GM19238 (cell line): Measurements from ENCODE around the gene ACSS1.

Source experiments
- DNase-seq: peaks from one replicate; pipeline ENCODE4 v3.0.0; 2011; ENCODE audit warnings: low spot score; ENCODE audit not compliant: insufficient read length

The ACSS1 gene

DNA sequence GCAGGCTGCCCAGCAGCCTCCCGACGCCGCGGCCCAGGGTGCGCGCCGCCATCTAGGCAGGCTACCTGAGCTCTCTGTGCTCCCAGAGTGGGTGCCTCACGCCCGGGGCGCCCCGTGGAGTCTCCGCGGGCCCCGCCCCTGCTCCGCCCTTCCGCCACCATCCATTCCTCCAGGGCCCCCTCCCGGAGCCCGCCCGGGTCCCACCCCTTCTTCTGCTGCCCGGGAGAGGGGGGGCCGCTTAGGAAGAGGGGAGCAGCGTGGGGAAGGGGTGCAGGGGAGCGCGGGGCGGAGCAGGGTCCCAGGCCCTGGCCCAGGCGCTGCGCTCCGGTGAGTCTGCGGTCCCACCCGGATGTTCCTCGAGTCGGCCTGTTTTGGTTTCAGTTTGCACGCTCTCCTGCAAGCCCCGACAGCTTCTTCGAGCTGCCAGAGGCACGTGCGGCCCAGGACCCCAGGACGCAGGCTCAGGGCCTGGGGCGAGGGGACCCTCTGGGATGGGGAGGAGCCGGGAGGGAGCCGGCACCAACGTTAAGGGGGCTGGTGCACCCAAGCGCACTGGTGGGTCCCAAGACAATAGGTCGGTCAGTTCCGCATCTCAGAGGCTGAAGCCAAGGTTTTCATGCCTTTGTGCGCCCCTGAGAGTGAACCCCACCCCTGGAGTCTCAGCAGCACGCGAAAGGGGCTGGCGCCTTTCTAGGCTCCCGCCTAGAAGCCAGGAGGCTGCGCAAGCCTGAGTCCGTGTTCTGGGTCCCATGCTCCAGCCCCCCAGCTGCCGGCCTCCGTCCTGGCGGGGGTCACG is at the start of gene ACSS1:
Gene ACSS1 (minus strand): TSS at position 89 of the 796 bp plus-strand sequence. CDS start 37 bp downstream, at position 52.
- DNase-seq = peak; percentile 88

DNA sequence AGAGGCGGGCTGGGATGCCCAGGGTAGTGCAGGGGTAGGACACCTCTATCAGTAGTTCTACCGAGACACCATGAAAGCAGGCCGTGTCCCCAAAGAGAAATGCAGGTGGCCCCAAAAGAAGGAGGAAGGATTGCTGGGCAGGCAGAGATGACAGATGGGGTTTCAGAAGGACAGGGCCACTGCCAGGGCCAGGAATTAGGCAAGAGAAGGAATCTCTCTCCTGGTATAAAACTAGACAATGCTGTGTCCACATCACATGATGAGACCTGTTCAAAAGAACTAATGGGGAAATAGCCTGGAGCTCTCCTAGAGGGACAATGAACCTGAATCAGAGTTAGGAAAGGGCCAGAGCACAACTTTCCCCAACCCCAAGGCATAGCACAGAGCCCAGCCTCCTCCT is 45.6 kb upstream of the ACSS1 start:
- no peak for DNase-seq

DNA sequence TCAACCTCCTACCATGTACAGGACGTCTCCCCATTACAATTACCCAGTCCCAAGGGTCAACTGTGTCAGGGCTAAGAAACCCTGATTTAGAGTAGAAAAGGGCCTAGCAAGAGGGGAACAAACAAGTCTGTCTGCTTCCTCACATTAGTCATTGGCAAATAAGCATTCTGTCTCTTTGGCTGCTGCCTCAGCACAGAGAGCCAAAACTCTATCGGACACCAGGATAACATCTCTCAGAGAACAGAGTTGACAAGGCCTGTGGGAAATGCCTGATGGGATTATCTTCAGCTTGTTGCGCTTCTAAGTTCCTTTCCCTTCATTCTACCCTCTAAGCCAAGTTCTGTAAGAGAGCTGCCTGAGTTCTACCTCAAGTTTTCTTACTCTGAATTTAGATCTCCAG is 43.0 kb upstream of the ACSS1 start:
- DNase-seq = no peak

DNA sequence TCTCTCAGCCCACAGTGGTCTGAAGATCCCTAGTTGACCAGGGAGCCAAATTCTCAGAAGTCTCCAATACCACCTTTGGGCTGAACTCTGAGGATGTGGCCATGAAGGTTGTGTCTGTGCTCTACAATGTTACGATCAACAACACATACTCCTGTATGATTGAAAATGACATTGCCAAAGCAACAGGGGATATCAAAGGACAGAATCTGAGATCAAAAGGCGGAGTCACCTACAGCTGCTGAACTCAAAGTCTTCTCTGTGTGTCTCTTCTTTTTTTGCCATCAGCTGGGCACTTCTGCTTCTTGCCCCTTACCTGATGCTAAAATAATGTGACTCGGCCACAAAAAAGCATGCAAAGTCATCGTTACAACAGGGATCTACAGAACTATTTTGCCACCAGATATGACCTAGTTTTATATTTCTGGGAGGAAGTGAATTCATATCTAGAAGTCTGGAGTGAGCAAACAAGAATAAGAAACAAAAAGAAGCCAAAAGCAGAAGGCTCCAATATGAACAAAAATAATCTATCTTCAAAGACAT is 41.7 kb upstream of the ACSS1 start:
- no peak for DNase-seq

DNA sequence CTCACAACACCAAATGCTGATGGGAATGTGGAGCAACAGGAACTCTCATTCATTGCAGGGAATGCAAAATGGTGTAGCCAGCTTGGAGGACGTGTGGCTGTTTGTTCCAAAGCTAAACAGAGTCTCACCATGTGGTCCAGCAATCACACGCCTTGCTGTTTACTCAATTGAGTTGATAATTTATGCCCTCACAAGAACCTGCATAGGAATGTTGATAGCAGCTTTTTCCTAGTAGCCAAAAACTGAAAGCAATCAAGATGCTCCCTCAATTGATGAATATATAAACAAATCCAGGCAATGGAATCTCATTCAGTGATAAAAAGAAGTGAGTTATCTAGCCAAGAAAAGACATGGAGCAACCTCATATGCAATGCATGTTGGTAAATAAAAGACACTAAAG is 39.6 kb upstream of the ACSS1 start:
- no peak for DNase-seq

DNA sequence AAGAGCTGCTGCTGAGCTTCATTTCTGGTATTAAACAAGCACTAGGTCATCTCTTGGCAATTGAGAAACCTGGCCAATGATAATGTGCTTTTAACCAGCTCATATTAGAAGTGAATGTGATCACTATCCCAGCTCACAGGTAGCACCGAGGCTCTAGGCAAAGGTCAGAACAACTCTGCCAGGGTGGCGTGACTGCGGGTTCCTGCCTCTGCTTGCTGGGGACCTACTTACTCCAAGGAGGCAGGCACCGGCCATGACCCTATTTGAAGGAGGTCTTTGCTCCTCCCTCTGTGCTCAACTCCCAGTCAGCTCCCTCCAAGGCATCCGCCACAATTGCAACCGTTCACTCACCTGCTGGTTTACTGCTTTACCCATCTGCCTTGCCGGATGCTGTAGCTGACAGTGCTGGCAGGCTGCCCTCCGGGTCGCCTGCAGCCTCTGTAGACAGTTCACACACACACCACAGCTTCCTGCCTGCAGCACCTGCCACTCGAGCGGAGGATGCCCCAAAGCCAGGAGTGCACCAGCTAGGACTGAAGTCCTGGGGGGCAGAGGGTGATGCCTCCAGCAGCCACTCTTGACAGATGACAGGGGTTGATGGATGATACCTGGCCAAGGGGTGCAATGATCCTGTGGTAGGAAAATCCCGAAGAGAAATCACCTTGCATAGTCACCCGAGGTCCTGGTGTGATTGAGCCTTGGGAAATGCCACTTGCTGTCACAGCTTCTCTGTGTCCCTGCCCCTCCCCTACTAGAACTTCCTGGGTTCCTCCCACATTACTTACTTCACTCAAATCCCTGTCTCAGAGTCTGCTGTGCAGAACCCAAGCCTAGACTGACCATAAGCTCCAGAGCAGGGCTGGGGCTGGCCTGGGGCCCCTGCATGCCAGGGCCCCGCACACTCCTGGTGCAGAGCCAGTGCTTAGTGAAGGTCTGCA is 32.8 kb upstream of the ACSS1 start:
- no peak for DNase-seq

DNA sequence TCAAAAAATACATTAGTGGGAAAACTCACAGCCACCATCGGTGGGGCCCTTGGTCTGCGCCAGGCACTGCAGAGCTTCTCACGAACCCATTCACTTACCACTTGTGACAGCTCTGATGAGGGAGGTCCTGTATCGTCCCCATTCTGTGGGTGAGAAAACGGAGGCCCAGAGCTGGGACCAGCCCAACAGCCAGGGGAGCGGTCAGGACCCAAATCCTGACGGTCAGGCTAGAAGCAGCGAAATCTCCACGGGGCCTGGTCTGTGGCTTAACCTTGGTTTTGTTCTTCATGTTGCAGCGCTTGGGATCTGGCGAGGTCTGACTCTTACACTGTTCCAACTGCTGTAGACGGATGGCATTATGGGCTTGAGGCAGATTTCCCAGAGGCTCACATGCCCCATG is 31.7 kb upstream of the ACSS1 start:
- no peak for DNase-seq

DNA sequence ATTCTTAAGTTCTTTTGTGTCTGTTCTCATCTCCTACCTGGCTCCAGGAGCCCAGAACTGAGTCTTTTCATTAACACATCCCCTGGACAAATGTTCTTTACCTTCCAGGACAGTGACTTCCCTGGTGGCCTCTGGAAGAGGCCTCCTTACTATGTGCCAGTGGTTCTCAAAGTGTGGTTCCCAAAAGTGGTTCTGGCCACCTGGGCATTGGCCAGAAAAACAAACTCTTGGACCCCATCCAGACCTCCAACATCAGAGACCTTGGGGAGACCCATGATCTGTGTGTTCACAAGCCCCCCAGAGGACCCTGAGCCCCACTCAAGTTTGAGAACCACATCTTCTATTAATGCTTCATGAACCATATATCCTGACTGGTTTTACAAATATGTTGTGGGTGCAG is 31.2 kb upstream of the ACSS1 start:
- DNase-seq = no peak

DNA sequence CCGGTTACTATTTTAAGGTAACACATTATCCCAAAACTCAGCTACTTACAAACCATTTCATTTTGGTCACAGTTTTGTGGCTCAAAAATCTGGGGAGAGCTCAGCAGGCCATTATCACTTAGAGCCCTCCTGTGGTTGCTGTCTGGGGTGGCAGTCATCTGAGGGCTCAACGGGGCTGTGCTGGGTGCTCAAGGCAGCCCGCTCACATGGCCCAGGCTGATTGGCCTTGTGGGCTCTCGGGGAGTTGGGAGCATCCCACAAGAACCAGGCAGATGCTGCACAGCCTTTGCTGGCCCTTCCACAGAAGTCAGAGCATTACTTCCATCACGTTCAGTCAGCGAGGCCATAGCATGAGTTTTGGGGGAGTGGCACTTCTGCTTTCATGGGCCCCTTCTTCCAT is 30.3 kb upstream of the ACSS1 start:
- no peak for DNase-seq

DNA sequence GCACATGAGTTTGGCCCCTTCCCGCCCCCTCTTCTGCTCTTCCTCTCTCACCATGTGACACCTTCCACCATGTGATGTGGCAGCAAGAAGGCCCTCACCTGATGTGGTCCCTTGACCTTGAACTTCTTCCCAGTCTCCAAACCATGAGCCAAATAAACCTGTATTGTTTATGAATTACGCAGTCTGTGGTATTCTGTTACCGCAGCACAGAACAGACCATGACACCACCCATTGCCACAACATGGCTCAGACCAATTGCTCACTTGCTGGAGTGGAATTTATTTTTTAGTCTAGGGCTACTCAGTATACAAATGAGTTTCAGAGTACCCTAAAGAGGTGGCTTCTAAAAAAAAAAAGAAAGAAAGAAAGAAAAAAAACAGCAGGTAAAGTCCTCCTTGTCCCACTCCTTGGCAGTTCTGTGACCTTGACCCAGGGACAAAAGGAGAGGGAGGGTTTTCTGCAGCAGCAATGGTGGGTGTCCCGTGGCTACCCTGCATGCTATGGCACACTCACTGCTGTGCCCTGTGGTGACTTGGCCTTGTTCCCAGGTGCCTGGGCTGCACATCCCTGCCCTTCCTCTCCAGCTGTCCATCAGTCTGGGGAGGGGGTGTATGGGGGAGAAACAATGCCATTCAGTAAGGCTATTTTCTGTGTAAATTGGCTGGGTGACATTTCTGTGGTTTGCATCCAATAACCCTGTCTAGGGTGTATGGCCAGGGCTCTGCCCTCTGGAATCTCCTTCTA is 29.4 kb upstream of the ACSS1 start:
- no peak for DNase-seq

DNA sequence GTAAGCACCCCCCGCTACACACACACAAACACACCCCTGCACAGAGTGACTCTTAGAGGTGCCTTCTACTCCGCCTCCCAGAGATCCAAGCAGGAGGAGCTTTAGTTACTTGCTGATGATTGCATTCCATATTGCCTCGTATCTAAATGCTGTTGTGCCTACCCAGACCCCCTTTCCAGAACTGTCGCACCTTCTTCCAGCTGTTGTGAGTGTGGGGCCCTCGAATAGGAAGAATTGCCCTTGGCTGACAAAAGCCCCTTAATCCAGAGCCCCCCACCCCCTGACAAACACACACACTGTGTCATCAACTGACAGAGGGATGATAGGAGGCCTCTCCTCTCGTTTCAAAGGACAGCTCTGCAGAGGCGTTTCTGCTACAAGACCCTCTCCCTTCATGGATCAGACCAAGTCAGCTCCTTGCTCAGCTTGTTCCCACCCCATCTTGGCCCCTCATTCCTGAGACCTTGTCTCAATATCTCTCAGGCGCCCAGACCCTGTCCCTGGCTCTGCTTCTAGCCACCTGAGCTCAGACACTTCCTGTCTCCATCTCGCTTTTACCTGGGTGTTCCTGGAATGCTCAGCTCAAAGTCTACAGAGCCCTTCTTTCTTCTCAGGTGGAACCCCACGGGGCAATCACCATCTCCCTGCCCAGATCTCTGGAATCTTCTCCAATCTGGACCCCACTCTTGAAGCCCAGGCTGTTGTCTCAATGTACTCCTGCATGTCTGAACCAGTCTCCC is 28.0 kb upstream of the ACSS1 start:
- DNase-seq = no peak

DNA sequence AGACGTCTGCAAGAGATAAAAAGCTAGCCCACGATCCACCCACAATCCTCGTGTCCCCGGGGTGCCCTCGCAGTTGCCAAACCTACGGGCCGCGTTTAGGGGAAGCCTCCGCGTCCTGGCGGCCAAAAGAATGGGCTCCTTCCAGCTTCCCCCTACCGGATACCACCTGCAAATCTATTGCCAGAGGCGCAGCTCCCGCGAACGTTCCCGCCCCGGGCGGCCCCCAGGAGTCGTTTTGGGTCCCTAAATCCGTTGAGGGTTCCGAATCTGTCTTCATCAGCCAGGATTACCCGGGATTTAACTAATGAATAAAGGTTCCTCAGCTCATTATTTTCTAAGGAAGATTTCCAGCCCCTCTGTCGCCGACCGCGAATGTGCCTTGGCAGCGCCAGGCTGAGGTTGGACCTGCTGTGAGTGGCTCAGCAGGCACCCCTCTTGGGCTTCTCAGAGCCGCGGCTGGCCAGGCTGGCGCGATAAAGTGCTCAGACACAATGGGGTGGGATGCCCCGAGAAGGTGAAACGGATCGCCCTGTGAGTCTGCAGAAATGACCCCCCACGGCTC is 26.8 kb upstream of the ACSS1 start:
- no peak for DNase-seq

DNA sequence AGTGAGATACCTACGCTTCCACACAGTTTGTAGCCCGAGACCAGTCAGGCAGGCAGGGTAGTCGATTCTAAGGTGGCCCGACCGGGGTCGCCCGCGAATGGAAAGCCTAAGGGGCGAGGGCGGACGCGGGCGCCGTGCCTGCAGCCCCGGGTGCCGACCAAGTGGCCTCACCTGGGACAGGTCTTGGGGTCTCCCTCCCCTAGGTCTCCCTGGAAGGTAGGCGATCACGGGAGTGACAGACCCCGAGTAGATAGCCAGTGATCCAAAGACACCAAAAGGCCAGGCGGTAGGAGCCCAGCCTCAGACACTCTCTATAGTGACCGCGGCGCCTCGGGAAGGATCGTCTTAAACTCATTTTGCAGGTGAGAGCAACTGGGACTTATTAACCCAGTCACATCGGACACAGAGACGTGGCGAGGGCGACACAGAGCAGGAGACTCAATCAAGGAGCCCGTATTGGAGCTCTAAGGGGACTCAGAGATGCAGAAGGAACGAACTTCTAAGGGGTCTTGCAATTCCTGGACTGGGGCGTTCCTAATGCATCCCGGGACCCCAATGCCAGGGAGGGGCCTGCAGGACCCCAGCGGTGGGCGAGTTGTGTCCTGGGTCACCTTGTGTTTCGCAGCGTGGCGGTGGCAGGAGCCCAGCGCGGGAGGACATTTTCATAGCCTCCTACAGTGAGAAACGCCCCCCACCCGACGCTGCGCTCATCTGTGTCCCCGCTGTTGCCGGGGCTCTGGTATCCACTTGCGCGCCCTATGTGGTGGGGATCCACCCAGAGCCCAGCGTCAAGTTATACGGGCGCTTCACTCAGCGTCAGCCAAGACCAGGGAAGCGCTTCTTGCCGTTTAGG is 26.1 kb upstream of the ACSS1 start:
- DNase-seq = no peak

DNA sequence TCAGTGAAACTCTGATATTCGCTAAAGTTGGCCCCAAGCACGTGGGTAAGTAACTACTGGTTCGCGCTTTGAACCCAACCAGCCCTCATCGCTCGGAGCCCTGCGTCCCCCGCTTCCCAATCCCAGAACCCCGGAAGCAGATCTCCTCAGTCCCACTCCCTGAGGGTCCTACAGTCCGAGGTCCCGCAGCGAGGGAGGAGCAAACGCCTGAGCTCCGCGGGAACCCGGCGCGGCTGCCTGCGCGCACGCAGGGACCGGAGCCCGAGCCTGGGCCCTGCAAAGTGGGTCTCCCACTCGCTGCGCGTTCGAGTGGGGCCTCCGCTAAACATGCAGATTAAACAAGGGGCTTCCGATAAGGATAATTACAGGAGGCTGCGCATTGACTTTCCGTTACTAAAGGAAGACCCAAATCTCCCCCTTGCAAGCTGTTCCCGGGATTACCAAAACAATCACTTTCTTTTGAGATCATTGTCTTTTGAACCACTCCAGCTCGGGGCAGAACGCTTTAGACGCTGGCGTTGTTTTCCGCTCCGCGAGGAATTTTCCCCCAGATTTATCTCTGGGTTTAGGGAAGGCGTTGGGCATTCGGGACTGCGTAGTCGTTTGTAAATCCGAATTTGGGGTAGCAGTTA is 25.3 kb upstream of the ACSS1 start:
- DNase-seq = no peak

DNA sequence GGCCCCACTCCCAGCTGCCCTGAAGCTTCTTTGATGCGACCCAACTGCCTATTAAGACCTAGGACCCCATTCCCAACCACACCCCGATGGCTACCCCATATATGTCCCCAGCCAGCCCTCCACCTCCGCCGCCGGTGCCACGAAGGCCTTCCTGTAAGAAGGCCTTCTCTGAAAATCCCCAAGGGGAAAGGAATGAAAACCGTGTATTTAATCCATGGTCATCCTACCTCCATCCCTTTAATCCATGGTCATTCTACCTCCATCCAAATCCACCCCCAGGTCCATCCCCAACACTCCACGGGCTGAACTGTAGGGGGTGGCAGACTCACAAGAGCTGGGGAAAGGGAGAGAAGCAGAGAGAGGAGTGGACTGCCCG is 24.5 kb upstream of the ACSS1 start:
- no peak for DNase-seq

DNA sequence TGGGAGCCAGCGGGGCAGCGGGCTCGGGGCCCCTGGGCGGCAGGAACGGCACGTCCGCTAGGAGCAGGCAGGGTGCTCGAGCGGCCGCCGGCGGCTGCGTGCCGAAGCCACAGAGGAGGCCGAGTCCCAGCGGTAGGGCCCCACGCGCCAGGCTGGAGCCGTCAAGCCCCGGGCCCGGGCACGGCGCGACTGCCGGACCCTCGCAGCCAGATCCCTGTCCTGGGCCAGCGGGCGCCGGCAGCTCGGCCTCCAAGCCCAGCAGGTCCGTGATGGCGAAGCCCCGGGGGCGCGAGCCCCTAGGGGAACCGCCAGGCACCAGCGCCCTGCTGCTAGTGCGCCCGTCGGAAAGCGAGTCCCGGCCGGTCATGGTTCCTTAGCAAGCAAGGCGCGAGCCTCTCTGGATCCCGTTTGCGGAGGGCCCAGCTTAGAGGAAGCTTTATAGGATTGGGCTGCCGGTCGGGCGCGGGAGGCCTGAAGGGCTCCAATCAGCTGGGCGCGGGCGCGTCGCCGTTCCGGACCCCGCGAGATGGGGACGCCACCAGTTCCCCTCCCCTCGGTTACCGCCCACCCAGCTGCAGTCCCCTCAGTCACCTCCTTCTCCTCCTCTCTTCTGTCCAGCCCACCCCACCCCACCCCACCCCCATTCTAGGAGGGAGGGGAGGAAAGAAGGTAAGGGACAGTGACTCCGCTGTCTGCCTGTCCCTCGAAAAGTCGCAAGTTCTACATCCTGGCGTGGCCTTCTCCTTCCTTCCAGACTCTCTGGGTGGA is 24.0 kb upstream of the ACSS1 start, which contains the start of gene VSX1:
Gene VSX1 (minus strand): TSS at position 412 of the 768 bp plus-strand sequence. CDS start 45 bp downstream, at position 367.
- no peak for DNase-seq

DNA sequence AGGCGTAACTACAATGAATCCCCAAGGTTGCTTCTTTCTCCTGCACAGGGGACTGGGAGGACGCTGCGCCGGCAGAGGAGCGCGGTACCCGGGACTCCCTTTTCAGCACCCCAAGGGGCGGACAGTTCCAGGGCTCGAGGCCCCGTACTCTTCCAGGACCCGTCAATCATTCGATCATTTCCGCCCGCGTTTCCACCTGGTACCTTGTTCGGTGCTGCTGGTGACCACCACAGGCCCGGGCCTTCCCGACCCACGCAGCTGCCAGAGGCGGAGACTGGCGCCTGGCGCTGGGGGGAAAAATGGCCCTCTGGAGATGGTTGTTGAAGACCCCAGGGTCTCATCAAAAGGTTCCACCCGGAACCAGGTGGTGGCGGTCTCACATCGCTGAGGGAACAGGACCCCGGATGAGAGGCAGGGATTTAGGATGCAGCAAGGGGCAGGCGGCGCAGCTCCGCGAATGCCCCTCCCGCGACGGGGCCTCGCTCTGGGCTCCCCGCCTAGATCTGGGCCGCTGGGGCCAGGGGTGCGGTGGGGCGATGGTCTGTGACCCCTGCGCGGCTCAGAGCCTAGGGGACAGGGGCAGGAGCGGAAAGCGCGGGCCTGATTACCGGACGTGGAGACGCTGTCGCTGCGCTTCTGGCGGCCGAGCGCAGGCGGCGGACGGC is 23.3 kb upstream of the ACSS1 start:
- no peak for DNase-seq

DNA sequence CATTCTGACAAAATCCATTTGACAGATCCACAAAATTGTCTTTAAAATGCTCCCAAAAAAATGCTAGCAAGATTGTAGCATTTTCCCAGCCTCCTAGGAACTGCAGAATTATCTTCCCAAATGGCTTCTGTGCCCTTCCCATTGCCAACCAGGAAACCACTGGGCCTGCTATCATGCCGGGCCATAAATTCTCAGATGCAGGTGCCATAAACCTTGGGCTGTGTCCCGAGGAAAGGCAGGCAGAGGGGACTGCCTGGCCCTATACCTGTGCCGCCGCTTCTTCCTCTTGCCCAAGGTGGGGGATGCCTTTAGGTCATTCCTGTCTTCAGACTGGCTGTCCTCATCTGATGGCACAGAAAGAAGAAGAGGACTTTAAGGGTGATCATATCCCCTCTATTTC is 21.2 kb upstream of the ACSS1 start:
- no peak for DNase-seq
